ENCODE data around the gene RIOX2.
"Not testable (repeated sequence)": the region's sequence is repeated elsewhere in the genome, so short reads cannot be mapped to it uniquely, and the experiment has no call there.

Gene RIOX2

GRCh38 chr3:97910931-97911351 lies 61.3 kb downstream of the RIOX2 start:
- Histone ChIP-seq H3K9me3 (ENCODE audit: insufficient read depth, low read depth, low read length) (no peaks in the 10 kb centered on the region), H3K27me3 (ENCODE audit: insufficient read depth, low read length, poor library complexity, severe bottlenecking) (no peaks in the 10 kb centered on the region), H3K79me2 (ENCODE audit: insufficient read depth, low read length) (no peaks in the 10 kb centered on the region), H3K36me3 (ENCODE audit: insufficient read depth, low read length) (no peaks in the 10 kb centered on the region), H3F3A (ENCODE audit: low read depth) (no peaks in the 10 kb centered on the region), H3K4me3 (ENCODE audit: low read length, poor library complexity, severe bottlenecking) (peak overlapping the region; percentile 67), H3K9me2 (replicated peaks; ENCODE audit: low read depth, low read length) (no peaks in the 10 kb centered on the region), H2AFZ (ENCODE audit: low read length) (0 out of 2 replicates have a peak overlapping the region, but pooled peaks have one; percentile 2), H3K9ac (ENCODE audit: low read depth, low read length, poor library complexity, severe bottlenecking) (peak overlapping the region; percentile 1), H3K4me1 (ENCODE audit: insufficient read depth, low read length, poor library complexity, severe bottlenecking) (peaks cover 22% of the 10 kb centered on the region), H4K20me1 (ENCODE audit: insufficient read depth, low read length, poor library complexity, severe bottlenecking) (no peaks in the 10 kb centered on the region), H3K4me2 (ENCODE audit: low read depth, low read length, poor library complexity, severe bottlenecking) (peak overlapping the region; percentile 43)
- no peak for TF ChIP-seq EZH2phosphoT487 (IDR thresholded peaks at IDR 0.05; ENCODE audit: borderline replicate concordance)
- TF ChIP-seq, protein P1, sequence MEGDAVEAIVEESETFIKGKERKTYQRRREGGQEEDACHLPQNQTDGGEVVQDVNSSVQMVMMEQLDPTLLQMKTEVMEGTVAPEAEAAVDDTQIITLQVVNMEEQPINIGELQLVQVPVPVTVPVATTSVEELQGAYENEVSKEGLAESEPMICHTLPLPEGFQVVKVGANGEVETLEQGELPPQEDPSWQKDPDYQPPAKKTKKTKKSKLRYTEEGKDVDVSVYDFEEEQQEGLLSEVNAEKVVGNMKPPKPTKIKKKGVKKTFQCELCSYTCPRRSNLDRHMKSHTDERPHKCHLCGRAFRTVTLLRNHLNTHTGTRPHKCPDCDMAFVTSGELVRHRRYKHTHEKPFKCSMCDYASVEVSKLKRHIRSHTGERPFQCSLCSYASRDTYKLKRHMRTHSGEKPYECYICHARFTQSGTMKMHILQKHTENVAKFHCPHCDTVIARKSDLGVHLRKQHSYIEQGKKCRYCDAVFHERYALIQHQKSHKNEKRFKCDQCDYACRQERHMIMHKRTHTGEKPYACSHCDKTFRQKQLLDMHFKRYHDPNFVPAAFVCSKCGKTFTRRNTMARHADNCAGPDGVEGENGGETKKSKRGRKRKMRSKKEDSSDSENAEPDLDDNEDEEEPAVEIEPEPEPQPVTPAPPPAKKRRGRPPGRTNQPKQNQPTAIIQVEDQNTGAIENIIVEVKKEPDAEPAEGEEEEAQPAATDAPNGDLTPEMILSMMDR (conservative IDR thresholded peaks at IDR 0.05; ENCODE audit: low read length): no peak

- H3F3A ChIP-seq (ENCODE audit: low read depth); H3K9me2 ChIP-seq (replicated peaks; ENCODE audit: low read depth, low read length); H4K20me1 ChIP-seq (ENCODE audit: insufficient read depth, low read length, poor library complexity, severe bottlenecking); H3K36me3 ChIP-seq (ENCODE audit: insufficient read depth, low read length); H3K9me3 ChIP-seq (ENCODE audit: insufficient read depth, low read depth, low read length); H3K27me3 ChIP-seq (ENCODE audit: insufficient read depth, low read length, poor library complexity, severe bottlenecking); H3K79me2 ChIP-seq (ENCODE audit: insufficient read depth, low read length): not testable (repeated sequence)
- Histone ChIP-seq H3K9ac (ENCODE audit: low read depth, low read length, poor library complexity, severe bottlenecking) (peak overlapping the region; percentile 1), H3K4me3 (ENCODE audit: low read length, poor library complexity, severe bottlenecking) (peak overlapping the region; percentile 67), H3K4me1 (ENCODE audit: insufficient read depth, low read length, poor library complexity, severe bottlenecking) (peaks cover 22% of the 10 kb centered on the region), H2AFZ (ENCODE audit: low read length) (peak overlapping the region; percentile 76), H3K4me2 (ENCODE audit: low read depth, low read length, poor library complexity, severe bottlenecking) (peak overlapping the region; percentile 43)
These were observed 61.9 kb downstream of the RIOX2 start for GRCh38 chr3:97910236-97910831.

GRCh38 chr3:97909830-97910229 lies 62.4 kb downstream of the RIOX2 start:
- H3K9ac ChIP-seq (ENCODE audit: low read depth, low read length, poor library complexity, severe bottlenecking); H3F3A ChIP-seq (ENCODE audit: low read depth); H3K27me3 ChIP-seq (ENCODE audit: insufficient read depth, low read length, poor library complexity, severe bottlenecking); H3K36me3 ChIP-seq (ENCODE audit: insufficient read depth, low read length); H3K4me2 ChIP-seq (ENCODE audit: low read depth, low read length, poor library complexity, severe bottlenecking); H3K79me2 ChIP-seq (ENCODE audit: insufficient read depth, low read length); H4K20me1 ChIP-seq (ENCODE audit: insufficient read depth, low read length, poor library complexity, severe bottlenecking); H3K4me3 ChIP-seq (ENCODE audit: low read length, poor library complexity, severe bottlenecking); H3K9me3 ChIP-seq (ENCODE audit: insufficient read depth, low read depth, low read length); H2AFZ ChIP-seq (ENCODE audit: low read length); H3K9me2 ChIP-seq (replicated peaks; ENCODE audit: low read depth, low read length): not testable (repeated sequence)
- H3K4me1 ChIP-seq (ENCODE audit: insufficient read depth, low read length, poor library complexity, severe bottlenecking): peaks cover 22% of the 10 kb centered on the region

DNA sequence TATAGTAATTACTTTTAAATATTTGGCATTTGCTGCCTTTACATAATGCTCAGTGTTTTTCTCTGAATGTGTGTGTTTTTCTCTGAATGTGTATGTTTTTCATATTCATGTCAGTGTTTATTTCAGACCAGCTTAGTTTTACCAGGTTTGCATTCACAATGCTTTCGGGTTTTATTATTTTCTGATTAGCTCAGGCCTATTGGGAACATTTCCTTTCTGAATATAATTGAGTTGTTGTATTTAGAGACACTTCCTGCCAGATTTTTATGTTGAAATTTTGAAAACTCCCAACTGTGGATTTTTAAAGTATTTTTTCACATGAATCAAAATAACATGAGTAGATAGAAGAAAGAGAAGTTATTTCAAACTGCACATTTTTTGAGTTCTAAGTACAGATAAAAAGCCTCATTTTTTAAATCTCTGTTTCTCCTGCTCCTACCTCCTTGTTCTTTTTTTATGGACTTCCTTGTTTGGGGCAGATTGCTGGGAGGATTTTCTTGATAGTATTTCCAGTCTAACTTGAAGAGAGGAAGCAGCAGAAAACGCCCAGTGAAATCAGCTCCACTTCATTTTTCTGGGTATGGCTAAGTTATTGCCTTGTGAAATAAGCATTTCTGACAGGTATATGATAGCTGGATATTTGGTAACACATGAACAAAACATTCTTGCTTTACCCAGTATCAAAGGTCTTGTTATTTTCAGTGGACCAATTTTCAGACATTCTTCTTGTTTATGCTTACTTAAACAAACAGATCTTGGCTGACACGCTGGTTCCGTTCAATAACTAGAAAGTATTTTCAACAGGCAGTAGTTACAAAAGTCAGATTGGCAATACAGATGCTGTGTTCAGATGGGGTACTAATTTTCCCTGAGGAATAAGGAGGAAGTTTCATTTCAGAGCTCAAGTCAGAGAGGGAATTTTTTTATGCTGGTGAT lies 70.7 kb downstream of the RIOX2 start:
- TF ChIP-seq, protein P1 (conservative IDR thresholded peaks at IDR 0.05; ENCODE audit: low read length): no peak
- no peak for TF ChIP-seq EZH2phosphoT487 (IDR thresholded peaks at IDR 0.05; ENCODE audit: borderline replicate concordance)
- H3K36me3 ChIP-seq (ENCODE audit: insufficient read depth, low read length): no peaks in the 10 kb centered on the region
- H3K4me1 ChIP-seq (ENCODE audit: insufficient read depth, low read length, poor library complexity, severe bottlenecking): no peaks in the 10 kb centered on the region
- H3K27me3 ChIP-seq (ENCODE audit: insufficient read depth, low read length, poor library complexity, severe bottlenecking): no peaks in the 10 kb centered on the region
- no peak overlapping the region for H3K9ac ChIP-seq (ENCODE audit: low read depth, low read length, poor library complexity, severe bottlenecking)
- no peak overlapping the region for H3K4me2 ChIP-seq (ENCODE audit: low read depth, low read length, poor library complexity, severe bottlenecking)
- no peaks in the 10 kb centered on the region for H3F3A ChIP-seq (ENCODE audit: low read depth)
- H3K79me2 ChIP-seq (ENCODE audit: insufficient read depth, low read length): no peaks in the 10 kb centered on the region
- H3K4me3 ChIP-seq (ENCODE audit: low read length, poor library complexity, severe bottlenecking): no peak overlapping the region
- no peaks in the 10 kb centered on the region for H3K9me3 ChIP-seq (ENCODE audit: insufficient read depth, low read depth, low read length)
- no peak overlapping the region for H2AFZ ChIP-seq (ENCODE audit: low read length)
- no peaks in the 10 kb centered on the region for H4K20me1 ChIP-seq (ENCODE audit: insufficient read depth, low read length, poor library complexity, severe bottlenecking)
- H3K9me2 ChIP-seq (replicated peaks; ENCODE audit: low read depth, low read length): no peaks in the 10 kb centered on the region

All from Loucy (cell line).